HG02759 (cell line): ENCODE data around the gene TFB1M.
A peak's percentile ranks its signal among the peaks of the same experiment; 100 is the strongest.
"Not testable (repeated sequence)": the region's sequence is repeated elsewhere in the genome, so short reads cannot be mapped to it uniquely, and the experiment has no call there.

ENCODE experiments used
- ATAC-seq: cut with Tn5 transposase; IDR thresholded peaks from one replicate; pipeline ENCODE4 v1.9.1; 2021; ENCODE audit warnings: mild to moderate bottlenecking, moderate library complexity; ENCODE audit not compliant: unreplicated experiment

Gene TFB1M

DNA sequence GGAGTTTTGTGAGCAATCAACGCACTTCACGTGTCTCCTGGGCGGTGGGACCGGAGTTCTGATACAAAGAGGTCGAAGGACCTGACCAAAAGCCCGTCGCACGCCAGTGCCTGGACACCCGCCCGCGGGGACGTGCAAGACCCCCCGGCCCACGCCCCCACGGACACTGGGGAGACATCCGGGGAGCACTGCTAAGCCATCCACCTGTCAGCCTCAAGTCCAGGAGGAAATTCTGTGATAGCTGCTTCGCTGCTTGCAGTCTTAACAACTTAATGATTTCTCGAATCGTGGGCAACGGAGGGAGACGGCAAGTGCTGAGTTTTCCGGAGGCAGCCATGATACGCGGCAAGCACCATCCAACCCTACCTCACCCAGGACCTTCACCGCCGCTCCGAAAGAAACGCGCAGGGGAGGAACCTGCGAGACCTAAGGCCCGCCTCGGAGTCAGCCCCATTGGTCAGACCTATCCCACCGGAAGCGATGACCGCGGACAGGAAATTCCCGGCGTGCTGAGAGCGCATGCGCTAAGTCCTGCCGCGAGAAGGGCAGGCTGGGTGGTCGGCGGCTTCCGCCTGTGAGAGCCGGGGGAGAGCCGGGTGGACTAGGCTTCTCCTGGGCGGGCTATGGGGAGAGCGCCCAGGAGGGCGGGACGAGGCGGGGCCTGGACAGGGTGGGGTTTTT is at the start of gene TFB1M:
TFB1M (minus strand) TSS at position 393 of the 681 bp plus-strand sequence; CDS start at position 337, 56 bp downstream.
- peak; percentile 95 for ATAC-seq

DNA sequence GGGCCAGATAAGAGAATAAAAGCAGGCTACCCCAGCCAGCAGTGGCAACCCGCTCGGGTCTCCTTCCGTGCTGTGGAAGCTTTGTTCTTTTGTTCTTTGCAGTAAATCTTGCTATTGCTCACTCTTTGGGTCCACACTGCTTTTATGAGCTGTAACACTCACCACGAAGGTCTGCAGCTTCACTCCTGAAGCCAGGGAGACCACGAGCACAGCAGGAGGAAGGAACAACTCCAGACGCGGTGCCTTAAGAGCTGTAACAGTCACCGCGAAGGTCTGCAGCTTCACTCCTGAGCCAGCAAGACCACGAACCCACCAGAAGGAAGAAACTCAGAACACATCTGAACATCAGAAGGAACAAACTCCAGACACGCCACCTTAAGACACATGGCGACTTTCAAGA is 49.7 kb upstream of the TFB1M start:
- ATAC-seq = not testable (repeated sequence)

DNA sequence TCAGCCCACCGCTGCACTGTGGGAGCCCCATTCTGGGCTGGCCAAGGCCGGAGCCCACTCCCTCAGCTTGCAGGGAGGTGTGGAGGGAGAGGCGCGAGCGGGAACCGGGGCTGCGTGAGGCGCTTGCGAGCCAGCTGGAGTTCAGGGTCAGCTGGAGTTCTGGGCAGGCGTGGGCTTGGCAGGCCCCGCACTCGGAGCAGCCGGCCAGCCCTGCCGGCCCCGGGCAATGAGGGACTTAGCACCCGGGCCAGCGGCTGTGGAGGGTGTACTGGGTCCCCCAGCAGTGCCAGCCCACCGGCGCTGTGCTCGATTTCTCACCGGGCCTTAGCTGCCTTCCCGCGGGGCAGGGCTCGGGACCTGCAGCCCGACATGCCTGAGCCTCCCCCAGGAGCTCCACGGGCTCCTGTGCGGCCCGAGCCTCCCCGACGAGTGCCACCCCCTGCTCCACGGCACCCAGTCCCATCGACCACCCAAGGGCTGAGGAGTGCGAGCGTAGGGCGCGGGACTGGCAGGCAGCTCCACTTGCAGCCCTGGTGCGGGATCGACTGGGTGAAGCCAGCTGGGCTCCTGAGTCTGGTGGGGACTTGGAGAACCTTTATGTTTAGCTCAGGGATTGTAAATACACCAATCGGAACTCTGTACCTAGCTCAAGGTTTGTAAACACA is 48.8 kb upstream of the TFB1M start:
- not testable (repeated sequence) for ATAC-seq

DNA sequence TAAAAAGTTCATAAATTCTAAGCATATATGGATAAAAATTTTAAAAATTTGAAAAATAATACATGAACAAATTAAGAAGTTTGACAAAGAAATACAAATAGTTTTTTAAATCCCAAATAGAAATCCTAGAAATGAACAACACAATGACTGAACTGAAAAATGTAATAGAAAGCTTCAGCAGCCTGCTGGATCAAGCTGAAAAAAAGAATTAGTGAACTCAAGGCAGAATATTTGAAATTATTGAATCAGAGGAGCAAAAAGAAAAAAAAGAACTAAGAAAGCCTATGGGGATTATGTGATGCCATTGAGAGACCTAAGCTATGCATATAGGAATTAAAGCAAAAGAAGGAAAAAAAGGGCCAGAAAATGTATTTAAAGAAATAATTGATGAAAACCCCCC is 39.9 kb upstream of the TFB1M start:
- ATAC-seq = no peak

DNA sequence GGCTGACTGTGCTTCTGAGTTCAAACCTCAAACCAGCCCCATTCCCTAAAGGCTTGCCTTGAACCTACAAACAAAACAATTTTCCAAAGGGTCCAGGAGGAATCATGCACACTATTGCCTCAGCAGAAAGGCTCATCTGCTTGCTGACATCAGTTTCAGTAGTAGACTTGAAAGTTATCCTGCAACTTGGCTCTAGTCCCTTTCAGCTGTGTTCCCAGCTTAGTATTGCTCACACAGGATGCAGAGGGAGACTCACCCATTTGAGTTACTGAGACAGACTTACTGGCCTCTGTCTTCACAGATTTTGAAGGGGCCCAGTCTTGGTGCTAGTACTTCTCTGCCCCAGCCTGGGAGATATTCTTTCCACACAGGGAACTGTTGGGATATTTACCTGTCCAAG is 38.5 kb upstream of the TFB1M start:
- no peak for ATAC-seq

DNA sequence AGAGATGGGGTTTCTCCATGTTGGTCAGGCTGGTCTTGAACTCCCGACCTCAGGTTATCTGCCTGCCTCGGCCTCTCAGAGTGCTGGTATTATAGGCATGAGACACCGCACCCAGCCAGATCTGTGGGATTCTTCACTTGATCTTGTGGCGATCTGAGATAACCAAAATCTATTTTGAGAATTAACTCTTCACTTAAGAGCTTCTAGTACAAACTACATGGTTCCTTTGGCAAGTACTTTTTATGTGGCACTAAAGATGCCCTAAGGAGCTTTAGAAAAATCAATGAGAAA is 37.8 kb upstream of the TFB1M start:
- no peak for ATAC-seq

DNA sequence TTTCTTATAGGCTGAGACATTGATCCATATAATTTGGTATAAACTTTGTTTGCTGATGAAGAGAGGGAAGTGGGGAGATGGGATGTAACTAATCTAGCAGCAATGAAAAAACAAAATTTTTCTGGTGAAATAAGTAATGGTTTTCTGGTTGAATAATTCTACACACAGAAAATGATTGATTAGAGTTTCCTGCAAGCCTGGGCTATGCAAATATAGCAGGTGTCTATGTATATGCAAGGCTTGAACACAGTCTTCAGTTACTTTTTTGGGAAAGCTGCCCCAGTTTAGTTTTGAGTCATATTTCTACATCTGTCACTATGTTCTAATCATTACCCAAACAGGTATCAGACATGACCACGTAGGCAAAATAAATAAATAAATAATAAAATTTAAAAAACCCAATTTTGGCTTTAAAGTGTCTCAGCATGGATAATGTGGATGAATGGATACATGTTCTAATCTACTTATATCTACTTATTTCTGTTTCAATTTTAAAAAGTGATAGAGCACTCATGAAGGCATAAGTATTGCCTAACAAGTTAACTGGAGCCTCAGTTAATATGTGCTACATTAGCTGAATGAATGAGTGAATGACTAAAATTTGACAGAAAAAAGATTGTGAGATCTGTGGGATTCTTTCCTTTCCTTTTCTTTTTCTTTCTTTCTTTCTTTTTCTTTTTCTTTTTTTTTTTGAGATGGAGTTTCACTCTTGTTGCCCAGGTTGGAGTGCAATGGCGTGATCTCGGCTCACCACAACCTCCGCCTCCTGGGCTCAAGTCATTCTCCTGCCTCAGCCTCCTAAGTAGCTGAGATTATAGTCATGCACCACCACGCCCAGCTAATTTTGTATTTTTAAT is 37.2 kb upstream of the TFB1M start:
- peak; percentile 95 for ATAC-seq

DNA sequence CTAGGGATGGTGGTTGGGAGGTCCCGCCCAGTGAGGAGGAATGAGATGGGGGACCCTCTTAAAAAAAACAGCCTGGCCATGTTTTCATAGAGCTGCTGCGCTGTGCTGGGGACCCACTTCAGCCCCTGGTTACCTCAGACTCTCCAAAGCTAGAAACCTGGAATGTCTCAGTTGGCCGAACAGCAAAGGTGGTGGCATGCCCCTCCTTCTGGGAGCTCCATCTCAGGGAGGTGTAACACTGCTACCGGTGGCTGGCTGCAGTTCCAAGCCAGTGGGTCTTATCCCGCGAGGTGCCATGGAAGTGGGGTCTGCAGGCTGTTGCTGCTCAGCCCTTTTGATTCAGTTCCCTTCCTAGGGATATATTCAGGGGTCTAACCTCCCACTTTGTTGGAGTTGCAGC is 35.7 kb upstream of the TFB1M start:
- no peak for ATAC-seq

DNA sequence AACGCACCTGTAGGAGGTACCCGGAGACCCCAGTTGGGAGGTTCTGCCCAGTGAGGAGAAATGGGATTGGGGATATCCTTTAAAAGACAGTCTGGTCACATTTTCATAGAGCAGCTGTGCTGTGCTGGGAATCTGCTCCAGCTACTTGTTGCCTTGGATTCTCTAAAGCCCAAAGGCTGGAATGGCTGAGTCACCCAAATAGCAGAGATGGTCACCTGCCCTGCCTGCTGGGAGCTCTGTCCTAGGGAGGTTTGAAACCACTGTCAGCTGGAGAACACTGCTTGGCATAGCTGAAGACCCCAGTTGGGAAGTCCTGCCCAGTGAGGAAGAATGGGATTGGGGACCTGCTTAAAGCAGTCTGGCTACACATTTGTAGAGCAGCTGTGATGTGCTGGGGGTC is 34.8 kb upstream of the TFB1M start:
- ATAC-seq = no peak

DNA sequence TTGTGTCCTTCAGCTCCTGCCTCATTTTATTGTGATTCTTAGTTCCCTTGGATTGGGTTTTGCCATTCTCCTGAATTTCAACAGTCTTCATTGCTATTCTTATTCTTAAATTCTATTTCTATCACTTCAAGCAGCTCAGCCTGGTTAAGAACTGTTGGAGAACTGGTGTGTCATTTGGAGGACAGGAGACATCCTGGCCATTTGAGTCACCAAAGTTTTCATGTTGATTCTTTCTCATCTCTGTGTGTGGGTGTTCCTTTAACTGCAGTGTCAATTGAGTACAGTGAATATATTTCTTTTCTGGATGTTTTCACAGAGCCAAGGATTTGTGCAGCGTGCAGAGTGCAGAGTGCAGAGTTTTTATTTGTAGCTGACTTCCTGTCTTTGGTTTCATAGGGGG is 33.5 kb upstream of the TFB1M start:
- no peak for ATAC-seq

DNA sequence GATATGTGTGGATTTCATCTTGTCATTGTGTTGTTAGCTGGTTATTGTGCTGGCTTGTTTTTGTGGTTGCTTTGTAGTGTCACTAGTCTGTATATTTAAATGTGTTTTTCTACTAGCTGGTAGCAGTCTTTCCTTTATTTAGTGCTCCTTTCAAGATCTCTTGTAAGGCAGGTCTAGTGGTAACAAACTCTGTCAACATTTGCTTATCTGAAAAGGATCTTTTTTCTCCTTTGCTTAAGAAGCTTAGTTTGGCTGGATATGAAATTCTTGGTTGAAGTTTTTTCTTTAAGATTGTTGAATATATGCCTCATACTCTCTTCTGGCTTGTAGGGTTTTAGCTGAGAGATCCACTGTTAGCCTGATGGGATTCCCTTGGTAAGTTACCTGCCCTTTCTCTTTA is 32.7 kb upstream of the TFB1M start:
- no peak for ATAC-seq

DNA sequence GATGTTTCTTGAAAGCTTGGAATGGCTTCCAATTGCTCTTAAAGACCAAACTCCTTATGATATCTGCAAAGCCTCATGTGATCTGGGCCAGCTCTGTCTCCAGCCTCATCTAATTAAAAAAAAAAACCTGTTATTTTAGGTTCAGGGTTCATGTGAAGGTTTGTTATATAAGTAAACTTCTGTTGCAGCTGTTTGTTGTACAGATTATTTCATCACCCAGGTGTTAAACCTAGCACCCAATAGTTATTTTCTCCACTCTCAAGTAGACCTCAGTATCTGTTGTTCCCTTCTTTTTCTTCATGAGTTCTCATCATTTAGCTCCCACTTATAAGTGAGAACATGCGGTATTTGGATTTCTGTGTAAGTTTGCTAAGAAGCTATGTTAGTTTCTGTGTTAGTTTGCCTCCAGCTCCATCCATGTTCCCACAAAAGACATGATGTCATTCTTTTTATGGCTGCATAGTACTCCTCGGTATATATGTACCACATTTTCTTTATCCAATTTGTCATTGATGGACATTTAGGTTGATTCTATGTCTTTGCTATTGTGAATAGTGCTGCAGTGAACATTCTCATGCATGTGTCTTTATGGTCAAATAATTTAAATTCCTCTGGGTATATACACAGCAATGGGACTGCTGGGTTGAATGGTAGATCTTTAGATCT is 30.2 kb upstream of the TFB1M start:
- no peak for ATAC-seq

DNA sequence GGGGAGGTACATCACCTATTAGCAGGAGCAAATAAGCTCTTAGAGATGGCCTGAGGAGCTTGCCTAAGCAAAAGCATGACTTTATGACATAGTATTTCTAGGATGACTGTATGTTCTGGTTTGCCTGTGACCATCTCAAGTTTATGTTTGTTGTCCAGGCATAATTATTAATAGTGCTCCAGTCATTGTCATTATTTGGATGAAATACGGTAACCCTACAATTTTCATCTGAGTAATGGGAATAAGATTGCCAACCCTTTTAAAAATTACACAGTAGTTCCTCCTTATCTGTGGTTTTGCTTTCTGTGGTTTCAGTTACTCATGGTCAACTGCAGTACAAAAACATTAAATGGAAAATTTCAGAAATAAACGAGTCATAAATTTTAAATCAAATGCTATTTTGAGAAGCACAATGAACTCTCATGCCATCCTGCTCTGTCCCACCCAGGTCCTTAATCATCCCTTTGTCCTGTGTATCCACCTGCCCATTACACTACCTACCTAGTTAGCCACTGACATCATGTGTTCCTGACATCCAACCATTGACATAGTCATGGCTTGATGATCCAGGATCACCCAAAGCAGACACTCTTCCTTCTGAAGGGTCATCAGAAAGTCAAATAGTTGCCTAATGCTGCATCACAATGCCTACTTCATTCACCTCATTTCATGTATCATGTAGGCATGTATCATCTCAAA is 27.0 kb upstream of the TFB1M start:
- ATAC-seq = peak; percentile 63

DNA sequence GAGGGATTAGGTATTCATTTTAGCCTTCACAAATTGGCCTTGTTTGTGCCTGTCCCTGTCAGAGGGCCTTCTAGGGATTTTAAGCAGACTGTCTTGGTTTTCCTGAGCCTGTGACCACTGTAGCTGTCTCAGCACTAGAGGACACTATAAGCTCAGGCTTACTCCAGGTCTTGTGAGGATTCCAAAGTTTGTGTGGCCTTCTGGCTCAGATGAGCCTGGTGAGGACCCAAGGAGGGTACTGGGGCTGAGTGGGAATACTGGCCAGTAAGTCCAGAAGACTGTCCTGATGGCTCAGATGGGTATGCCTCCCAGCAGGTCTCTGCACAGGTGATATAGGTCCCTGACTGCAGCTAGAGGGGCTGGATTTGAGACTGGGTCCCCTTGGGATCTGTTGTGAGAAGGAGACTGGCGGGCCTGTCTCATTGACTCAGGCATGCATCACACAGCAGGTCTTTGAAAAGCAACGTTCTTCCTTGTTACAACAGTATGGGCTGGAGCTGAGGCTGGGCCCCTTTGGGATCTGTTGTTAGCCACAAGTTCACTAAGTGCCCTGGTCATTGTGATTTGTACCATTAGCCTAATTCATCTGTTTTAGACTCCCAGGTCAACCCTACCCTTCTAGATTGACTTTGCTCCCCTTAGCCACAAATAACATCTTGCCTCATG is 26.3 kb upstream of the TFB1M start:
- peak; percentile 28 for ATAC-seq

DNA sequence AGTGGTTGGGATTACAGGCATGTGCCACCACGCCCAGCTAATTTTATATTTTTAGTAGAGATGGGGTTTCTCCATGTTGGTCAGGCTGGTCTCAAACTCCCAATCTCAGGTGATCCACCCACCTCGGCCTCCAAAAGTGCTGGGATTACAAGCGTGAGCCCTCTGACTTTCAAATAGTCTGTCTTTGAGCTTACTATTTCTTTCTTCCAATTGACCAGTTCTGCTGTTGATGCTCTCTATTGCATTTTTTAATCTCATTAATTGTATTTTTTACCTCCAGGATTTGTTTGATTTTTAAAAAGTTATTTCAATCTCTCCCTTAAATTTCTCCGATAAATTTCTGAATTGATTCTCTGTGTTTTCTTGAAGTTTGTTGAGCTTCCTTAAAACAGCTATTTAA is 25.6 kb upstream of the TFB1M start:
- not testable (repeated sequence) for ATAC-seq

DNA sequence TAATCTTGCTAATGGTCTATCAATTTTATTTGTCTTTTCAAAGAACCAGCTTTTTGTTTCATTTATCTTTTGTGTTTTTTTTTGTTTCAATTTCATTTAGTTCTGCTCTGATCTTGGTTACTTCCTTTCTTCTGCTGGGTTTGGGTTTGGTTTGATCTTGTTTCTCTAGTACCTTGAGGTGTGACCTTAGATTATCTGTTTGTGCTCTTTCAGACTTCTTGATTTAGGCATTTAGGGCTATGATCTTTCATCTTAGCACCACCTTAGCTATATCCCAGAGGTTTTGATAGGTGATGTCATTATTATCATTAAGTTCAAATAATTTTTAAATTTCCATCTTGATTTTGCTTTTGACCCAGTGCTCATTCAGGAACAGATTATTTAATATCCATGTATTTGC is 24.0 kb upstream of the TFB1M start:
- not testable (repeated sequence) for ATAC-seq

DNA sequence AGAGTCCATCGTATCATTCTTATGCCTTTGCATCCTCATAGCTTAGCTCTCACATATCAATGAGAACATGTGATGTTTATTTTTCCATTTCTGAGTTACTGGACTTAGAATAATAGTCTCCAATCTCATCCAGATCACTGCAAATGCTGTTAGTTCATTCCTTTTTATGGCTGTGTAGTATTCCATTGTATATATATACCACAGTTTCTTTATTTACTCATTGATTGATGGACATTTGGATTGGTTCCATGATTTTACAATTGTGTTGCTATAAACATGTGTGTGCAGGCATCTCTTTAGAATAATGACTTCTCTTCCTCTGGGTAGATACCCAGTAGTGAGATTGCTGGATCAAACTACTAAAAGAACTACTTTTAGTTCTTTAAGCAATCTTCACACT is 21.0 kb upstream of the TFB1M start:
- no peak for ATAC-seq

DNA sequence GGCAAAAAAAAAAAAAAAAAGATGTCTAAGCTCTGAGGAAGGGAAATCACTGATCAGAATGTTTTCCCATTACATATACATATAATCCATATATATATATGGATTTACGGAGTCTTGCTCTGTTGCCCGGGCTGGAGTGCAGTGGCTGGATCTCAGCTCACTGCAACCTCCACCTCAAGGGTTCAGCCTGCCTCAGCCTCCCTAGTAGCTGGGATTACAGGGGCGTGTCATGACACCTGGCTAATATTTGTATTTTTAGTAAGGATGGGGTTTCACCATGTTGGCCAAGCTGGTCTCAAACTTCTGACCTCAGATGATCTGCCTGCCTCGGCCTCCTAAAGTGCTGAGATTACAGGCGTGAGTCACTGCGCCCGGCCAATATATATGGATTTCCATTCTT is 19.8 kb upstream of the TFB1M start:
- ATAC-seq = not testable (repeated sequence)

DNA sequence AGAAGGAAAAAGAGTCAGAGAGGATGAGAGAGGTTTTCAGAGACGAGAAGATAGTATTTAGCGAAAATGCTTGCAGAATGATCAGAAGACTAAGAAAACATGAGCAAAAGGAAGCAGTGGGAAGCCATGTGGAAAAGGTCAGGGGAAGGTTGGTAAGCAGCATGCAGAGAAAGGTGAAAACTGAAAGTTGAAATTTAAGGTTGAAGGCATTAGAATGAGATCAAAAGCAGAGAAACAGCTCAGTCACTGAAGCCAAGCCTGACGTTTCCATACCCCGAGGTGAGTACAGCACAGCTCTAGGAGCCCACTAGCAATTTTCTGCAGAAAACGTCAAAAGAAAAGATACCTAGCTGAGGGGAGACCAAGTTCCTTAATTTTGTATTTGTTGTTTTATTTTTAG is 19.1 kb upstream of the TFB1M start:
- peak; percentile 79 for ATAC-seq

DNA sequence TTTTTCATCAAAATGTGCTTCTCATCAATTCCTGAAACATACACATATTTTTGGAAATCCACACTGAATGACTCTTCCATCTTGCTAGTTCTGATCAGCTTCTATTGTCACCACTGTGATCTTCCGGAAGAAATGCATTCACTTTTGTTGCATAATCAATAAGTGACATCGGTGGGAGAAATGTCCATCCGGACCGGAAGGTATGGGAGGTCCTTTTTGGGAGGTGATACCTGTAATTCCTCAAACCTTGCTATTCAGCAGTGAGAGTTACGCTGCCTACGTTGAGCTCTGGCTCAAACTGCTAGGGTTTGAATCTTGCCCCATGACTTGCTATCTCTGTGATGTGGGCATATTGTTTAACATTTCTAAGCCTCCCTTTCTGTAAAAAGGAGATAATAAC is 16.6 kb upstream of the TFB1M start:
- no peak for ATAC-seq
